Skin epidermis (tissue), 12 donors: ENCODE measurements around the gene AQP12B.

ENCODE experiments used
- H3K27ac ChIP-seq, 21 experiments: fragments of 200-600 bp; sonication (generic) in 11 of 21; one replicate each; pipeline ENCODE4 v1.5.0; 2020; ENCODE audit warnings: mild to moderate bottlenecking in 3 of 21, inconsistent platforms in 2 of 21, moderate library complexity in 2 of 21
- H3K4me3 ChIP-seq, 7 experiments: fragments of 200-600 bp; sonication (generic) in 2 of 7; one replicate each; pipeline ENCODE4 v1.5.0; 2020; ENCODE audit warnings: inconsistent platforms in 2 of 7, mild to moderate bottlenecking in 2 of 7, moderate library complexity in 1 of 7

AQP12B gene

GRCh38 chr2:240718896-240719490 lies 36.3 kb upstream of the AQP12B start:
- no peak overlapping the region for H3K27ac ChIP-seq

GRCh38 chr2:240717681-240718581 lies 35.2 kb upstream of the AQP12B start:
- Histone ChIP-seq H3K4me3 (no peak overlapping the region), H3K27ac (no peak overlapping the region)

More at GRCh38 chr2:240718896-240719490, 36.3 kb upstream of the AQP12B start:
- no peak overlapping the region for H3K4me3 ChIP-seq

GRCh38 chr2:240717181-240717641 lies 34.5 kb upstream of the AQP12B start:
- H3K27ac ChIP-seq: no peak overlapping the region
- no peak overlapping the region for H3K4me3 ChIP-seq

- H3K27ac ChIP-seq: no peak overlapping the region
These were observed 33.6 kb upstream of the AQP12B start for GRCh38 chr2:240716130-240716798.

GRCh38 chr2:240714747-240715725 lies 32.4 kb upstream of the AQP12B start:
- no peak overlapping the region for H3K27ac ChIP-seq

More at GRCh38 chr2:240716130-240716798, 33.6 kb upstream of the AQP12B start:
- H3K4me3 ChIP-seq: no peak overlapping the region

GRCh38 chr2:240713928-240714746 lies 31.5 kb upstream of the AQP12B start:
- Histone ChIP-seq H3K4me3 (no peak overlapping the region), H3K27ac (no peak overlapping the region)

More at GRCh38 chr2:240714747-240715725, 32.4 kb upstream of the AQP12B start:
- H3K4me3 ChIP-seq: no peak overlapping the region

- no peak overlapping the region for H3K4me3 ChIP-seq
- H3K27ac ChIP-seq: no peak overlapping the region
These were observed 30.6 kb upstream of the AQP12B start for GRCh38 chr2:240713071-240713927.

- no peak overlapping the region for H3K27ac ChIP-seq
- no peak overlapping the region for H3K4me3 ChIP-seq
These were observed 29.4 kb upstream of the AQP12B start for GRCh38 chr2:240712121-240712520.

GRCh38 chr2:240711701-240712100 lies 29.0 kb upstream of the AQP12B start:
- no peak overlapping the region for H3K27ac ChIP-seq
- no peak overlapping the region for H3K4me3 ChIP-seq

GRCh38 chr2:240711296-240711695 lies 28.6 kb upstream of the AQP12B start:
- no peak overlapping the region for H3K4me3 ChIP-seq
- H3K27ac ChIP-seq: no peak overlapping the region

GRCh38 chr2:240708457-240708856 lies 25.8 kb upstream of the AQP12B start:
- Histone ChIP-seq H3K27ac (no peak overlapping the region), H3K4me3 (no peak overlapping the region)

GRCh38 chr2:240707821-240708220 lies 25.1 kb upstream of the AQP12B start:
- no peak overlapping the region for H3K27ac ChIP-seq
- H3K4me3 ChIP-seq: no peak overlapping the region

GRCh38 chr2:240707043-240707756 lies 24.5 kb upstream of the AQP12B start:
- no peak overlapping the region for H3K4me3 ChIP-seq

GRCh38 chr2:240705204-240705791 lies 22.6 kb upstream of the AQP12B start:
- Histone ChIP-seq H3K4me3 (no peak overlapping the region), H3K27ac (no peak overlapping the region)

More at GRCh38 chr2:240707043-240707756, 24.5 kb upstream of the AQP12B start:
- H3K27ac ChIP-seq: no peak overlapping the region

- Histone ChIP-seq H3K27ac (no peak overlapping the region), H3K4me3 (no peak overlapping the region)
These were observed 22.0 kb upstream of the AQP12B start for GRCh38 chr2:240704651-240705050.
